A549 (cell line): ENCODE data around the gene HOXD10.

Experiments
- CHD4 ChIP-seq: fragments of 200-600 bp; sonication (generic); IDR thresholded peaks from 2 replicates; pipeline ENCODE4 v1.6.1; 2016; ENCODE audit warnings: antibody characterized with exemption, mild to moderate bottlenecking, borderline replicate concordance
- CTCF ChIP-seq: fragments of >200 bp; sonication (Bioruptor Twin); formaldehyde crosslinking; IDR thresholded peaks from 3 replicates; pipeline ENCODE4 v1.5.1; 2016
- HOXA7 ChIP-seq: fragments of 250-450 bp; sonication (Bioruptor Pico); IDR thresholded peaks from 2 replicates; pipeline ENCODE4 v1.5.0; 2020; ENCODE audit warnings: mild to moderate bottlenecking, moderate library complexity

- TF ChIP-seq CTCF (no peak), HOXA7 (no peak), CHD4 (no peak)
Measured at GRCh38 chr2:176105730-176106580, 10.6 kb upstream of the HOXD10 start.
